ENCODE data around the gene DDX56. TPM values are rescaled to one million over a fixed set of nuclear protein-coding genes. Genes with fewer than 3 reads are reported as not detected.
"Not testable (repeated sequence)": the region's sequence is repeated elsewhere in the genome, so short reads cannot be mapped to it uniquely, and the experiment has no call there.

The DDX56 gene
- total and polyA plus RNA-seq, 2 of the 4 experiments (the other 2 are of a cell fraction), result 59.4 to 67.7 TPM

DNA sequence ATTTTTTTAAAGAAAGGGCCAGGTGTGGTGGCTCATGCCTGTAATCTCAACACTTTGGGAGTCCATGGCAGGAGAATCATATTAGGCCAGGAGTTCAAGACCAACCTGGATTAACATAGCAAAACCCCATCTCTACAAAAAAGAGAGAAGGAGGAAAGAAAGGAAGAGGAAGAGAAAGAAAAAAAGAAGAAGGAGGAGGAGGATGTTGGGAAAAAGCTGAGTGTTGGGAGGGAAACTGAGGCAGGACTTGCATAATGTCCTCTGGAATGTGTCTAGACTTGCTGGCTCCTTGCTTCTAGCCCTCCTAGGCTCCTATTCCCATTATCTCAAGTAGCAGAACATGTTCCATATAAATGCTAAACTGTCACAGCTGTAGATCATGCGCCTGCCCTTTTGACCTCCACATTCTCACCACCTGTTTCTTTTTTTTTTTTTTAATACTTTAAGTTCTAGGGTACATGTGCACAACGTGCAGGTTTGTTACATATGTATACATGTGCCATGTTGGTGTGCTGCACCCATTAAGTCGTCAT lies 21.2 kb downstream of the DDX56 start:
- H3K4me1 ChIP-seq (ENCODE audit: control insufficient read depth, insufficient read depth, low read length); H3K79me1 ChIP-seq (ENCODE audit: low read depth in 1 of 2, low read length in 2 of 2); H3K18ac ChIP-seq (ENCODE audit: low read depth, low read length); H2BK20ac ChIP-seq (ENCODE audit: low read depth, low read length); H3K27ac ChIP-seq (ENCODE audit: insufficient read depth, low read length); H4K8ac ChIP-seq (ENCODE audit: low read depth in 2 of 2, low read length in 2 of 2); H3K4ac ChIP-seq (ENCODE audit: low read depth, low read length); BruUV-seq (replicated peaks); H3K4me2 ChIP-seq (ENCODE audit: low read depth, low read length); H3K4me3 ChIP-seq (ENCODE audit: insufficient read depth, low read depth, low read length); intact Hi-C loops (cut with micrococcal nuclease); H3K23ac ChIP-seq (ENCODE audit: low read depth, low read length); H3K9me3 ChIP-seq (ENCODE audit: control insufficient read depth, insufficient read depth, low read length); DNase-seq; H3K9me1 ChIP-seq (ENCODE audit: insufficient read depth, low read length); H4K5ac ChIP-seq (ENCODE audit: low read depth, low read length); H2AK9ac ChIP-seq (replicated peaks; ENCODE audit: low read depth, low read length, poor library complexity); POLR2A ChIA-PET (ENCODE audit: unreplicated experiment); H2BK5ac ChIP-seq (ENCODE audit: low read depth, low read length, poor library complexity, severe bottlenecking); H3K56ac ChIP-seq (ENCODE audit: extremely low read depth, insufficient read depth, low read length); ATAC-seq (ENCODE audit: low read depth); H3K36me3 ChIP-seq (ENCODE audit: control insufficient read depth, insufficient read depth, low read length); H2AFZ ChIP-seq (replicated peaks; ENCODE audit: low read length, poor library complexity); H4K91ac ChIP-seq (ENCODE audit: insufficient read depth, low read depth, low read length); H4K20me1 ChIP-seq (ENCODE audit: insufficient read depth, low read length); dilution Hi-C loops (cut with HindIII; ENCODE audit: low sequenced_read_pairs, unreplicated experiment); H3K9ac ChIP-seq (ENCODE audit: low read depth, low read length); H3K14ac ChIP-seq (replicated peaks; ENCODE audit: low read depth, low read length); H2BK120ac ChIP-seq (ENCODE audit: low read depth, low read length); H2BK15ac ChIP-seq (ENCODE audit: low read depth, low read length); H2AK5ac ChIP-seq (ENCODE audit: low read depth, low read length); in situ Hi-C loops (cut with MboI; ENCODE audit: low sequenced_read_pairs): not testable (repeated sequence)
- peaks cover 18% of the 10 kb centered on the region for H3K27me3 ChIP-seq (ENCODE audit: control insufficient read depth, insufficient read depth, low read length)
- CTCF ChIA-PET, result interaction anchor here (1.3 kb wide), 1 partner anchor 13 kb away, joined by 3 read pairs; no protein-coding TSS in a partner anchor
- WGBS, 2 experiments (ENCODE audit: extremely low coverage in 2 of 2, insufficient read length in 1 of 2), result no CpG with 5 or more reads among the region's 3 CpGs
